ENCODE data around the gene PSRC1.
"Not testable (repeated sequence)": the region's sequence is repeated elsewhere in the genome, so short reads cannot be mapped to it uniquely, and the experiment has no call there.

The PSRC1 gene

GRCh38 chr1:109282952-109283747 lies at the start of gene PSRC1:
Gene PSRC1, minus strand, starts transcription at chr1:109283145.
- peak; percentile 50 for DNase-seq

- no peak for DNase-seq
Observed at GRCh38 chr1:109331113-109331512, 48.2 kb upstream of the PSRC1 start.

DNA sequence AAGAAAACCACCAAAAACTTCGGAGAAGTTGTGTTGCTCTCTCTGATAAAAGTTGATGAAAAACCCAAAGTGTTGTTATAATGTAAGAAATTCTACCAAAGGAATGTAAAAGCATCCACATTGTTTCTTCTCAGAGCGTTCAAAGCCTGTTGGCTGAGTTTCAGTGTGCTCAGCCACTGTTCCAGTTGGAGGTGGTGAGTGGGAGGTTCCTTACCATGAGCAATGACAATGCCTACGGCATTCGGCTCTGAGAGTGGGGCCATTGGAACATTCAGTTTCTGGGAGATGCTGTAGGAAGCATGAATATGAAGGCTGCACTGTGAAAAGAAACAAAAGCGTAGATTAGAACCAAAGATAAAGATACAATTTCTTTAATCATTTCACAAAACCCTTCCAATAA lies 44.3 kb upstream of the PSRC1 start:
- no peak for DNase-seq

- DNase-seq = no peak
Observed at GRCh38 chr1:109322974-109323373, 40.0 kb upstream of the PSRC1 start.

- DNase-seq = no peak
Observed at GRCh38 chr1:109319114-109319513, 36.2 kb upstream of the PSRC1 start.

GRCh38 chr1:109316506-109316905 lies 33.6 kb upstream of the PSRC1 start:
- DNase-seq = no peak

DNA sequence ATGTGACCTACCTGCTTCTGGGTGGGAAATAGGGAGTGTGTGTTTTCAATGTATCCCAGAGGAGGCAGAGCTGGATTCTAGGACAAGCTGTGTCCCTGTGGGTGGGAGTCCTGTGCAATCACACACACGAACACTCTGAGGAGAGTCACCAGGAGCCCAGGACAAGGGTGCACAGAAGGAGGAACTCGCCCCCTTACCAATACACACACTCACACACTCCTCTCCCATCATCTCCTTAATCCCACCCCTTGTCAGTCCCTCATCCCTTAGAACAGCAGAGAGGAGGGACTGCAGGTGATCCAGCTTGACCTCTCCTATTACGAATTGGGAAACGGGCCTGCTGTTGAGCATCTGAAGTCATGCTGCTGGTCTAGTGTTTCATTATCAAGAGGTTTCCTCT lies 32.3 kb upstream of the PSRC1 start:
- no peak for DNase-seq

GRCh38 chr1:109314795-109315194 lies 31.9 kb upstream of the PSRC1 start:
- no peak for DNase-seq

DNA sequence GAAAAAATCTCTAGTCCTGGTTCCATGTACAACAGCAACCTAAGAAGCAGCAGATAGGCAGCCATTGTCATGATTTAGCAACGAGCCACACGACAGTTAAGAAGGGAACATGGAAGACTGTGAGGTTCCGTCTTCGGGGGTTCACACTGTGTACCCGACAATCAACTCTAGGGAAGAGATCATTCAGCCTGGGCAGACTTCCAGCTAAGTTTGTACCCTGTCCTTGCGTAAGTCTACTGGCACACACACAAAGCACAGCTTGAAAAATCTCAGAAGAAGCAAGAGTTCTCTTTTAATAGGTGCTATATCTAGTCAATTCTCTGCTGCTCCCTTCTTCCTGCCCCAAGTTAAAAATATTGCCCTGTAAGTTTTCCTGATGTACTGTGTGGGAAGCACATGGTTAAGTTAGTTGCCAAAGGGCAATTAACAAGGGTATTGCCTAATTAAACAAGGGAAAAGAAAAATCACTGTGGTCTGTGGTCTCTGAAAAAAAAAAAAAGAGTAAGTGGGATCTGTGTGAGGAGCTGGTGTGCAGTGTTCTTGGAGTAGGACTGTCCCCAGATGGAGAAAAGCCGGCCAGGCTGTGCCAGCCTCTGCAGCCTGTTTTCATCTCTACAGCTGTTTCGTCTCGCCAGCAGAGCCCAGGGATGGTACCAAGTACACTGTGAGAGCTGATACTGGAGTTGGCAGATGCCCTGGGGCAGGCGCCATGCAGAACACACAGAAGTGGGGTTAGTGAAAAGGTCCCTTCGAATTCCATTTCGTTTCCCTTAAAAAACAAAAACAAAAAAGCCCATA lies 30.2 kb upstream of the PSRC1 start:
- no peak for DNase-seq

- DNase-seq = no peak
Observed at GRCh38 chr1:109312246-109312645, 29.3 kb upstream of the PSRC1 start.

GRCh38 chr1:109309347-109309746 lies 26.4 kb upstream of the PSRC1 start:
- no peak for DNase-seq

- no peak for DNase-seq
Observed at GRCh38 chr1:109307274-109308021, 24.5 kb upstream of the PSRC1 start.

- no peak for DNase-seq
Observed at GRCh38 chr1:109306832-109307273, 23.9 kb upstream of the PSRC1 start, which contains the start of gene MYBPHL. Gene MYBPHL, minus strand, starts transcription at chr1:109307011. Its CDS starts 20 bp downstream, at chr1:109306991.

GRCh38 chr1:109305991-109306390 lies 23.0 kb upstream of the PSRC1 start:
- not testable (repeated sequence) for DNase-seq

GRCh38 chr1:109304226-109304920 lies 21.4 kb upstream of the PSRC1 start:
- no peak for DNase-seq

GRCh38 chr1:109301874-109302273 lies 18.9 kb upstream of the PSRC1 start:
- DNase-seq = no peak

GRCh38 chr1:109300650-109301151 lies 17.8 kb upstream of the PSRC1 start:
- no peak for DNase-seq

DNA sequence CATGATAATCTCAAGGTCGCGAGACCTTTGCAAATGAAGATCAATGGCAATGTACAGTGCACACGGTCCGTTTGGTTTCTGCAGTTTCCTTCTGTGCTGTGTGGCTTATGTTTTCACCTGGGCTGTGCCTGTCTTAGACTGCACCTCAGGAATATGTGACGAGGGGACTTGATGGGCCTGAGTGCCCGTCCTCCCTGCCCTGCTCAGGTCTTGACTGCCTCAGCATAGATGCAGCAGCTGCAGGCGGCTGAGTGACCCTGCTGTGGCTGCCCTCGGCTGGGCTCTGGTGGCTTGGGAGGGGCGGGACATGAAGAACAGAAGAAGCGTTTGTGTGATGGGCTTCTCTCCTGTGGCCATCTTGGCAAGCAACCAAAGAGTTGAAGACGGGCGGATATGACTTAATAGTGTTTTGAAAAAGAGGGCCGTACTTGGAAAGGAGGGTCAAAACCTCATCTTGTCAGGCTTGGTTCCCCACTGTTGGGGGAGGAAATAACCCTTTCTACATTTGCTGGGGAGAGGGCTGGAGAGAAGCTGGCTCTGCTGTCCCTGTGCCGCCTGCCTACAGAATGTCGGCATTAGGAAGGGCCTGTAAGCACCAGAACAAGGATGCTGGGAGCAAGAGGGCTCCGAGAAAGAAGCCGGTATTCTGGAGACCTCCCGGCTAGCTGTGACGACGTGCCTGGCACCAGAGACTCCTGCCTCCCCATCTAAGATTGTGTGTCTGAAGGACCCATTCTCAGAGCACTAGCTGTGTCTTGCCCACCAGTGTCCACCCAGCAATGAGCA lies 16.8 kb upstream of the PSRC1 start:
- DNase-seq = no peak

GRCh38 chr1:109298666-109299557 lies 16.0 kb upstream of the PSRC1 start:
- no peak for DNase-seq

DNA sequence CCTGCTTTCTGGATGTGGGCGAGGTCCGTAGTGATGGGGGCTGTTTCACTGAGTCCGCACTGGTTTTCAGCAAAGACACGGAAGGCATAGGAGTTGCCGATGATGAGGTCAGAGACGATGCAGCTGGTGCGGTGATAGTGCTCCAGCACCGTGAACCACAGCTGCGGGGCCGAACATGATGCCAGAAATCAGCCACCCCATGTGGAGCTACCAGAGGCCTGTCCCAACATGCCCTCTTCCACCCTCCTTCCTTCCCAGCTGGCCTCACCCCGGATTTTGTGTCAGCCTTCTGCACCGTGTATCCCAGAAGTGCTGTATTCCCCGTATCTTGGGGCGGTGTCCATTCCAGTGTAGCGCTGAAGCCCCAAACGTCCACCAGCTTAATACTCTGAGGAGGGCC lies 13.8 kb upstream of the PSRC1 start:
- no peak for DNase-seq

All from GDM1 (cell line).